HG02970 (cell line): ENCODE results near the gene TMEM53.

ENCODE experiments used
- ATAC-seq: cut with Tn5 transposase; IDR thresholded peaks from one replicate; pipeline ENCODE4 v1.9.1; 2021; ENCODE audit warnings: mild to moderate bottlenecking, moderate library complexity, moderate number of reproducible peaks; ENCODE audit not compliant: unreplicated experiment, low FRiP score

The TMEM53 gene

GRCh38 chr1:44650159-44650831 is 24.0 kb downstream of the TMEM53 start:
- no peak for ATAC-seq

- ATAC-seq = no peak
These were observed 24.5 kb downstream of the TMEM53 start for GRCh38 chr1:44649788-44650158.

- ATAC-seq = no peak
These were observed 25.6 kb downstream of the TMEM53 start for GRCh38 chr1:44648529-44649250.

GRCh38 chr1:44647896-44648295 is 26.4 kb downstream of the TMEM53 start:
- no peak for ATAC-seq

GRCh38 chr1:44646261-44647110 is 27.8 kb downstream of the TMEM53 start:
- no peak for ATAC-seq

- ATAC-seq = no peak
These were observed 28.6 kb downstream of the TMEM53 start for GRCh38 chr1:44645476-44646244.

- ATAC-seq = no peak
These were observed 29.5 kb downstream of the TMEM53 start for GRCh38 chr1:44644806-44645205.

- no peak for ATAC-seq
These were observed 30.5 kb downstream of the TMEM53 start for GRCh38 chr1:44643721-44644334.

GRCh38 chr1:44642925-44643324 is 31.4 kb downstream of the TMEM53 start:
- ATAC-seq = no peak

- no peak for ATAC-seq
These were observed 32.0 kb downstream of the TMEM53 start for GRCh38 chr1:44642255-44642654.

- ATAC-seq = no peak
These were observed 32.9 kb downstream of the TMEM53 start for GRCh38 chr1:44641126-44642102.

GRCh38 chr1:44640200-44640853 is 34.0 kb downstream of the TMEM53 start:
- ATAC-seq = no peak

GRCh38 chr1:44637702-44638411 is 36.4 kb downstream of the TMEM53 start:
- ATAC-seq = no peak

- no peak for ATAC-seq
These were observed 37.3 kb downstream of the TMEM53 start for GRCh38 chr1:44636688-44637598.

- ATAC-seq = no peak
These were observed 38.1 kb downstream of the TMEM53 start for GRCh38 chr1:44636083-44636687.

- ATAC-seq = no peak
These were observed 38.8 kb downstream of the TMEM53 start for GRCh38 chr1:44635439-44635838.
